CD14-positive monocyte (primary cell): ENCODE results near the gene PAQR5. TPM values are rescaled to one million over a fixed set of nuclear protein-coding genes. Genes with fewer than 3 reads are reported as not detected.

Source experiments
- DNase-seq, 3 donors: peaks; one replicate each; pipeline ENCODE4 v3.0.0-alpha.2; 2011 to 2022
- H2AFZ ChIP-seq: 2 replicates; pipeline ENCODE4 v1.6.0; 2012; ENCODE audit warnings: mild to moderate bottlenecking, low read depth, low read length, inconsistent platforms; ENCODE audit not compliant: insufficient read depth, poor library complexity, severe bottlenecking
- H3K27ac ChIP-seq, 2 donors: 1 replicate in 1 of 2; 2 replicates in 1 of 2; pipeline ENCODE4 v1.5.1; 2012 to 2013; ENCODE audit warnings: low read length in 2 of 2, control low read depth in 1 of 2, inconsistent platforms in 1 of 2, low read depth in 1 of 2, mild to moderate bottlenecking in 1 of 2
- H3K27me3 ChIP-seq, 2 donors: one replicate each; pipeline versions ENCODE4 v1.6.0 to v1.6.1; 2011 to 2013; ENCODE audit warnings: low read length in 2 of 2; ENCODE audit not compliant: control insufficient read depth in 2 of 2, insufficient read depth in 2 of 2
- H3K36me3 ChIP-seq, 2 donors: replicated peaks in 1 of 2; 1 replicate in 1 of 2; 2 replicates in 1 of 2; pipeline versions ENCODE4 v1.5.1 to v1.6.1; 2012 to 2013; ENCODE audit warnings: low read length in 2 of 2, control low read depth in 1 of 2, inconsistent platforms in 1 of 2, mild to moderate bottlenecking in 1 of 2; ENCODE audit not compliant: insufficient read depth in 2 of 2, control insufficient read depth in 1 of 2
- H3K4me1 ChIP-seq, 2 donors: 1 replicate in 1 of 2; 2 replicates in 1 of 2; pipeline versions ENCODE4 v1.5.1 to v1.6.1; 2012 to 2013; ENCODE audit warnings: low read length in 2 of 2, control low read depth in 1 of 2, inconsistent platforms in 1 of 2, mild to moderate bottlenecking in 1 of 2, moderate library complexity in 1 of 2; ENCODE audit not compliant: insufficient read depth in 2 of 2, control insufficient read depth in 1 of 2
- H3K4me2 ChIP-seq: replicated peaks from 2 replicates; pipeline ENCODE3; 2012; ENCODE audit warnings: low read length, moderate library complexity, mild to moderate bottlenecking; ENCODE audit not compliant: poor library complexity, severe bottlenecking; ENCODE audit errors: extremely low read depth
- H3K4me3 ChIP-seq, 3 experiments: fragments of 200-600 bp in 1 of 3; sonication (generic) in 1 of 3; replicated peaks in 1 of 3; 1 replicate in 2 of 3; 2 replicates in 1 of 3; pipeline ENCODE4 v1.5.1; 2011 to 2013; ENCODE audit warnings: low read length in 3 of 3, mild to moderate bottlenecking in 3 of 3, control low read depth in 2 of 3, low read depth in 2 of 3, inconsistent platforms in 1 of 3, moderate library complexity in 1 of 3
- H3K79me2 ChIP-seq: 2 replicates; pipeline ENCODE4 v1.6.0; 2012; ENCODE audit warnings: mild to moderate bottlenecking, control low read depth, inconsistent platforms, low read length, moderate library complexity; ENCODE audit not compliant: insufficient read depth
- H3K9ac ChIP-seq: 2 replicates; pipeline ENCODE4 v1.6.0; 2017; ENCODE audit warnings: low read length, mild to moderate bottlenecking; ENCODE audit not compliant: insufficient read depth, poor library complexity, severe bottlenecking
- H3K9me3 ChIP-seq, 2 donors: replicated peaks in 1 of 2; 1 replicate in 1 of 2; 2 replicates in 1 of 2; pipeline versions ENCODE4 v1.5.1 to v1.6.1; 2012 to 2013; ENCODE audit warnings: low read length in 2 of 2, control low read depth in 1 of 2; ENCODE audit not compliant: control insufficient read depth in 1 of 2, insufficient read depth in 1 of 2
- H4K20me1 ChIP-seq: 2 replicates; pipeline ENCODE4 v1.6.0; 2012; ENCODE audit warnings: mild to moderate bottlenecking, low read length, control low read depth, moderate library complexity; ENCODE audit not compliant: insufficient read depth
- H3K27ac Mint-ChIP-seq, 7 donors: one replicate each; pipeline ENCODE4 v1.8.0; 2020; ENCODE audit warnings: mild to moderate bottlenecking in 7 of 7, mixed read lengths in 7 of 7, moderate library complexity in 6 of 7, inconsistent platforms in 2 of 7
- H3K27me3 Mint-ChIP-seq, 3 donors: one replicate each; pipeline ENCODE4 v1.8.0; 2021 to 2022; ENCODE audit warnings: low read depth in 3 of 3, mild to moderate bottlenecking in 3 of 3, mixed read lengths in 3 of 3, moderate library complexity in 3 of 3, inconsistent platforms in 1 of 3
- H3K36me3 Mint-ChIP-seq, 2 donors: one replicate each; pipeline ENCODE4 v1.8.0; 2020; ENCODE audit warnings: mixed read lengths in 2 of 2, inconsistent platforms in 1 of 2, mild to moderate bottlenecking in 1 of 2
- H3K4me1 Mint-ChIP-seq: one replicate; pipeline ENCODE4 v1.8.0; 2020; ENCODE audit warnings: mild to moderate bottlenecking, mixed read lengths
- H3K4me3 Mint-ChIP-seq, 2 donors: one replicate each; pipeline ENCODE4 v1.8.0; 2020; ENCODE audit warnings: mild to moderate bottlenecking in 2 of 2, mixed read lengths in 2 of 2, moderate library complexity in 1 of 2
- H3K9me3 Mint-ChIP-seq, 7 donors: one replicate each; pipeline ENCODE4 v1.8.0; 2020 to 2022; ENCODE audit warnings: mixed read lengths in 7 of 7, mild to moderate bottlenecking in 6 of 7, moderate library complexity in 6 of 7, inconsistent platforms in 2 of 7
- WGBS: methylation state at CpG from one replicate; pipeline ENCODE4 v1.1.5; 2013; ENCODE audit warnings: missing lambda C conversion rate; ENCODE audit not compliant: insufficient coverage; 5-methylcytosine and 5-hydroxymethylcytosine counted together
- intact Hi-C, 2 donors: fragments of 100-400 bp; cut with micrococcal nuclease; formaldehyde crosslinking; loops; one replicate each; pipeline versions ENCODE4 v1.15.0 to v1.15.1; 2023
- polyA plus RNA-seq, 3 donors: library from polyadenylated mRNA; depleted of rRNA in 1 of 3; unstranded in 2 of 3; stranded (reverse) in 1 of 3; fragments of 300-500 nt in 2 of 3; fragments of >200 nt in 1 of 3; fragmentation: Illumina TruSeq in 2 of 3; gene quantifications; 1 replicate in 2 of 3; 2 replicates in 1 of 3; pipeline ENCODE4 v1.2.3, GENCODE V29; 2012 to 2021
- TF ChIP-seq, protein P1 (sequence below): fragments of 200-600 bp; IDR thresholded peaks from one replicate; pipeline ENCODE4 v1.8.0; 2022; ENCODE audit warnings: antibody characterized with exemption, mild to moderate bottlenecking

Gene PAQR5
- polyA plus RNA-seq, 3 donors = not detected

DNA sequence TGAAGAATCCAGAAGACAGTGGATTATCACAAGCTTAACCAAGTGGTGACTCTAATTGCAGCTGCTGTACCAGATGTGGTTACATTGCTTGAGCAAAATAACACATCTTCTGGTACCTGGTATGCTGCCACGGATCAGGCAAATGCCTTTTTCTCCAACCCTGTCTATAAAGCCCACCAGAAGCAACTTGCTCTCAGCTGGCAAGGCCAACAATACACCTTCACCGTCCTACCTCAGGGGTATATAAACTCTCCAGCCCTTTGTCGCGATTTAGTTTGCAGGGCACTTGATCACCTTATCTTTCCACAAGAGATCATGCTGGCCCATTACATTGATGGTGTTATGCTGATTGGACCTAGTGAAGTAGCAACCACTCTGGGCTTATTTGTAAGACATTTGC lies 52.6 kb downstream of the PAQR5 start:
- H3K36me3 ChIP-seq = no peaks in the 10 kb centered on the region
- intact Hi-C loops = no loop called here
- H3K4me3 Mint-ChIP-seq = no peak overlapping the region

GRCh38 chr15:69351884-69352283 lies 53.2 kb downstream of the PAQR5 start:
- Histone ChIP-seq H3K9ac (no peak overlapping the region), H3K9me3 (no peaks in the 10 kb centered on the region), H3K27ac (no peak overlapping the region), H3K36me3 (no peaks in the 10 kb centered on the region), H3K4me1 (no peaks in the 10 kb centered on the region), H4K20me1 (no peaks in the 10 kb centered on the region), H3K79me2 (no peaks in the 10 kb centered on the region), H3K27me3 (no peaks in the 10 kb centered on the region), H2AFZ (no peak overlapping the region), H3K4me3 (no peak overlapping the region), H3K4me2 (no peak overlapping the region)
- DNase-seq = no peak
- TF ChIP-seq, protein P1, sequence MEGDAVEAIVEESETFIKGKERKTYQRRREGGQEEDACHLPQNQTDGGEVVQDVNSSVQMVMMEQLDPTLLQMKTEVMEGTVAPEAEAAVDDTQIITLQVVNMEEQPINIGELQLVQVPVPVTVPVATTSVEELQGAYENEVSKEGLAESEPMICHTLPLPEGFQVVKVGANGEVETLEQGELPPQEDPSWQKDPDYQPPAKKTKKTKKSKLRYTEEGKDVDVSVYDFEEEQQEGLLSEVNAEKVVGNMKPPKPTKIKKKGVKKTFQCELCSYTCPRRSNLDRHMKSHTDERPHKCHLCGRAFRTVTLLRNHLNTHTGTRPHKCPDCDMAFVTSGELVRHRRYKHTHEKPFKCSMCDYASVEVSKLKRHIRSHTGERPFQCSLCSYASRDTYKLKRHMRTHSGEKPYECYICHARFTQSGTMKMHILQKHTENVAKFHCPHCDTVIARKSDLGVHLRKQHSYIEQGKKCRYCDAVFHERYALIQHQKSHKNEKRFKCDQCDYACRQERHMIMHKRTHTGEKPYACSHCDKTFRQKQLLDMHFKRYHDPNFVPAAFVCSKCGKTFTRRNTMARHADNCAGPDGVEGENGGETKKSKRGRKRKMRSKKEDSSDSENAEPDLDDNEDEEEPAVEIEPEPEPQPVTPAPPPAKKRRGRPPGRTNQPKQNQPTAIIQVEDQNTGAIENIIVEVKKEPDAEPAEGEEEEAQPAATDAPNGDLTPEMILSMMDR = no peak
- no CpG with 5 or more reads among the region's 2 CpGs for WGBS
- intact Hi-C loops = no loop called here
- H3K9me3 Mint-ChIP-seq = peaks cover 0 to 7% (median 0%) of the 10 kb centered on the region in 7 donors
- H3K27ac Mint-ChIP-seq = no peak overlapping the region
- no peaks in the 10 kb centered on the region for H3K36me3 Mint-ChIP-seq
- no peak overlapping the region for H3K4me3 Mint-ChIP-seq
- no peaks in the 10 kb centered on the region for H3K4me1 Mint-ChIP-seq
- peaks cover 0 to 4% (median 1%) of the 10 kb centered on the region in 3 donors for H3K27me3 Mint-ChIP-seq

More for the DNA sequence above, 52.6 kb downstream of the PAQR5 start:
- Mint-ChIP-seq H3K36me3 (no peaks in the 10 kb centered on the region), H3K27ac (peak overlapping the region in 1 of 7 donors; percentile 35), H3K9me3 (peaks cover 0 to 7% (median 0%) of the 10 kb centered on the region in 7 donors), H3K27me3 (peaks cover 0 to 4% (median 1%) of the 10 kb centered on the region in 3 donors), H3K4me1 (no peaks in the 10 kb centered on the region)
- Histone ChIP-seq H2AFZ (no peak overlapping the region), H3K79me2 (no peaks in the 10 kb centered on the region), H3K4me3 (no peak overlapping the region), H3K9ac (no peak overlapping the region), H3K27ac (no peak overlapping the region), H4K20me1 (no peaks in the 10 kb centered on the region), H3K4me1 (no peaks in the 10 kb centered on the region), H3K9me3 (no peaks in the 10 kb centered on the region), H3K27me3 (no peaks in the 10 kb centered on the region), H3K4me2 (no peak overlapping the region)
- 100% methylated on average over 1 of the region's 4 CpGs for WGBS
- TF ChIP-seq, protein P1 = no peak
- DNase-seq = no peak
